ENCODE data around the gene DENND5B. TPM values are rescaled to one million over a fixed set of nuclear protein-coding genes. Genes with fewer than 3 reads are reported as not detected.

DENND5B gene
- total and polyA plus RNA-seq, 2 of the 4 experiments (the other 2 are of a cell fraction), result 5.5 to 13.4 TPM

DNA sequence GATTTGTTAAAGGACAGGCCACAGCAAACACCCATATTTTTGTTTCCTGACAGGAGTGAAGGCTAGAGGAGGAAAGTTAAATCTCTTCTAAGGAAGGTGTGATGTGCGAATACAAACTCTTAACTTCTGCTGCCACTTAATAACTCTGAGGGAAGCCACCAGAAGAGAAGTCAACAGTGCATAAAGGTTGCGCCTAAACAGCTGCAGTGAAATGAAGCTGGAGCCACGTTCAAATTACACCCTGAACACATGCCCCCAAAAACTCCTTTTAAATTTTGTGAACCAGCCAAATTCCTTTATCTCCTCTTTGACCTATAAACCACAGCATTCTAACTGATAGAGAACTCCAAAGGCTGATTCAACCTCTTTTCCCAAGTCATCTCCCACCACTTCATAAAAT lies 22.4 kb downstream of the DENND5B start:
- ChIA-PET CTCF (no interaction called here), POLR2A (ENCODE audit: unreplicated experiment) (no interaction called here)
- H4K8ac ChIP-seq (ENCODE audit: low read depth in 2 of 2, low read length in 2 of 2), result no peak overlapping the region
- H3K9me1 ChIP-seq (ENCODE audit: insufficient read depth, low read length), result no peaks in the 10 kb centered on the region
- H3K9ac ChIP-seq (ENCODE audit: low read depth, low read length), result no peak overlapping the region
- in situ Hi-C loops (cut with MboI; ENCODE audit: low sequenced_read_pairs) (no loop called here), dilution Hi-C loops (cut with HindIII; ENCODE audit: low sequenced_read_pairs, unreplicated experiment) (no loop called here), intact Hi-C loops (cut with micrococcal nuclease) (no loop called here)
- no peak overlapping the region for H2BK5ac ChIP-seq (ENCODE audit: low read depth, low read length, poor library complexity, severe bottlenecking)
- no peak overlapping the region for H3K56ac ChIP-seq (ENCODE audit: extremely low read depth, insufficient read depth, low read length)
- H3K27ac ChIP-seq (ENCODE audit: insufficient read depth, low read length), result no peak overlapping the region
- BruUV-seq (replicated peaks), result no TSS peak
- no peak for ATAC-seq (ENCODE audit: low read depth)
- H3K36me3 ChIP-seq (ENCODE audit: control insufficient read depth, insufficient read depth, low read length), result no peaks in the 10 kb centered on the region
- H2BK15ac ChIP-seq (ENCODE audit: low read depth, low read length), result no peak overlapping the region
- H3K27me3 ChIP-seq (ENCODE audit: control insufficient read depth, insufficient read depth, low read length), result no peaks in the 10 kb centered on the region
- DNase-seq, result no peak
- no peak overlapping the region for H3K23ac ChIP-seq (ENCODE audit: low read depth, low read length)
- no peak overlapping the region for H3K18ac ChIP-seq (ENCODE audit: low read depth, low read length)
- H3K9me3 ChIP-seq (ENCODE audit: control insufficient read depth, insufficient read depth, low read length), result no peaks in the 10 kb centered on the region
- H3K4me3 ChIP-seq (ENCODE audit: insufficient read depth, low read depth, low read length), result no peak overlapping the region
- TF ChIP-seq FOS (IDR thresholded peaks at IDR 0.05; ENCODE audit: low read depth, low read length) (no peak), RFX5 (IDR thresholded peaks at IDR 0.05; ENCODE audit: low read depth, low read length) (no peak), NFE2L2 (IDR thresholded peaks at IDR 0.05; ENCODE audit: low read depth, low read length) (no peak), CHD1 (IDR thresholded peaks at IDR 0.05; ENCODE audit: low read depth, low read length) (no peak), RAD21 (IDR thresholded peaks at IDR 0.05; ENCODE audit: low read length) (no peak)
- TF ChIP-seq, protein P1, sequence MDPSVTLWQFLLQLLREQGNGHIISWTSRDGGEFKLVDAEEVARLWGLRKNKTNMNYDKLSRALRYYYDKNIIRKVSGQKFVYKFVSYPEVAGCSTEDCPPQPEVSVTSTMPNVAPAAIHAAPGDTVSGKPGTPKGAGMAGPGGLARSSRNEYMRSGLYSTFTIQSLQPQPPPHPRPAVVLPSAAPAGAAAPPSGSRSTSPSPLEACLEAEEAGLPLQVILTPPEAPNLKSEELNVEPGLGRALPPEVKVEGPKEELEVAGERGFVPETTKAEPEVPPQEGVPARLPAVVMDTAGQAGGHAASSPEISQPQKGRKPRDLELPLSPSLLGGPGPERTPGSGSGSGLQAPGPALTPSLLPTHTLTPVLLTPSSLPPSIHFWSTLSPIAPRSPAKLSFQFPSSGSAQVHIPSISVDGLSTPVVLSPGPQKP (IDR thresholded peaks at IDR 0.05; ENCODE audit: borderline replicate concordance, low read depth, low read length), result no peak
- H3K14ac ChIP-seq (replicated peaks; ENCODE audit: low read depth, low read length), result no peak overlapping the region; the same call in 1 of the 2 replicates
- no peak overlapping the region for H2BK20ac ChIP-seq (ENCODE audit: low read depth, low read length)
- H3K4ac ChIP-seq (ENCODE audit: low read depth, low read length), result no peak overlapping the region
- H4K91ac ChIP-seq (ENCODE audit: insufficient read depth, low read depth, low read length), result no peak overlapping the region
- H2AFZ ChIP-seq (replicated peaks; ENCODE audit: low read length, poor library complexity), result no peak overlapping the region
- no peak overlapping the region for H3K4me2 ChIP-seq (ENCODE audit: low read depth, low read length)
- H2BK120ac ChIP-seq (ENCODE audit: low read depth, low read length), result no peak overlapping the region
- H4K5ac ChIP-seq (ENCODE audit: low read depth, low read length), result no peak overlapping the region
- no peak overlapping the region for H2AK9ac ChIP-seq (replicated peaks; ENCODE audit: low read depth, low read length, poor library complexity)
- no peak overlapping the region for H2AK5ac ChIP-seq (ENCODE audit: low read depth, low read length)
- peaks cover 34 to 47% of the 10 kb centered on the region in 2 experiments for H3K79me1 ChIP-seq (ENCODE audit: low read depth in 1 of 2, low read length in 2 of 2)
- no peaks in the 10 kb centered on the region; the same call in 1 of the 2 replicates for H4K20me1 ChIP-seq (ENCODE audit: insufficient read depth, low read length)
- 80% methylated on average over 2 of the region's 3 CpGs; no CpG with 5 or more reads in 1 of the 2 experiments for WGBS, 2 experiments (ENCODE audit: extremely low coverage in 2 of 2, insufficient read length in 1 of 2)
- peaks cover 5% of the 10 kb centered on the region for H3K4me1 ChIP-seq (ENCODE audit: control insufficient read depth, insufficient read depth, low read length)

All from IMR-90 (cell line).